ENCODE measurements around the gene GUCY2C. TPM values are rescaled to one million over a fixed set of nuclear protein-coding genes. Genes with fewer than 3 reads are reported as not detected.
"Not testable (repeated sequence)": the region's sequence is repeated elsewhere in the genome, so short reads cannot be mapped to it uniquely, and the experiment has no call there.

Gene GUCY2C
- total RNA-seq, 2 donors from 2014 or later, result not detected

DNA sequence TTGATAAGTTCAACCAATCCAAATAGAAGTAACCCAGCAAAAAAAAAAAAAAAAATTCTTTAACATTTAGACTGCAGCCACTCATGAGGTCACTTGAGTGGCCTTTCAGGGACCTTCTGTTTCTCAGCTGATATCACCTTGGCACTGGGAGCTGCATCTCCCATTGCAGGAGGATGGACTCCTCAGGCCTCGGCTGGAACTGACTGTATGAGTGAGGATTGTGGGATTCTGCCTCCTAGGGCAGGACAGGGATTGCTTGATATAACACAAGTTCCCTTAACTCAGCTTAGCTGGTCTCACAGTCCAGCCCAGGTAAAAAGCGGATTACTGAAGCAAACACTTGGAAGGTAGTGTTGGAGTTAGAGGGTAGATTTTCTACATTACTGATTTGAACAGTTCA lies 3.5 kb upstream of the GUCY2C start:
- Mint-ChIP-seq H3K36me3 (ENCODE audit: insufficient read depth in 2 of 2) (no peaks in the 10 kb centered on the region), H3K9me3 (no peaks in the 10 kb centered on the region), H3K4me1 (ENCODE audit: low read depth) (no peaks in the 10 kb centered on the region), H3K27me3 (ENCODE audit: low read depth) (peaks cover 7% of the 10 kb centered on the region), H3K27ac (no peak overlapping the region), H3K4me3 (no peak overlapping the region)
- no peak for DNase-seq
- no peak for ATAC-seq (replicated peaks in 1 of 2)

DNA sequence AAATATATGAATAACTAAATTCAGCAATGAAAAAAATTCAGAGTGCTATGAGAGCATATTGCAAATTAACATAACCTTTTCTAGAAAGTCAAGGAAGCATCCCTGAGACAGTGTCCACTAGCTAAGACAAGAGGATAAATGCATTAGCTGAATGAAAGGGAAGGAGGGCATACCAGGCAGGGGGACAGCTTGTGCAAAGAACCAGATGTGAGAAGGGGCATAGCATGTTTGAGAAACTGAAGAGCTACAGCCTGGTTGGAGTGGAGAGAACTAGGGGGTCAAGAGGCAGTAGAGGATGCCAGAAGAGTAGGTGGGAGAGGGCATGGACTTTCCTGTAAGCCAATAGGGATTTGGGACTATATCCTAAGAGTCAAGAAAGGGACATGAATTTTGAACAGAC lies 2.2 kb upstream of the GUCY2C start:
- no peaks in the 10 kb centered on the region for H3K9me3 Mint-ChIP-seq
- ATAC-seq (replicated peaks in 1 of 2) (no peak), DNase-seq (no peak)
- H3K27me3 Mint-ChIP-seq (ENCODE audit: low read depth), result peaks cover 11% of the 10 kb centered on the region
- no peak overlapping the region for H3K27ac Mint-ChIP-seq
- H3K4me1 Mint-ChIP-seq (ENCODE audit: low read depth), result no peaks in the 10 kb centered on the region
- H3K36me3 Mint-ChIP-seq (ENCODE audit: insufficient read depth in 2 of 2), result no peaks in the 10 kb centered on the region
- H3K4me3 Mint-ChIP-seq, result no peak overlapping the region

DNA sequence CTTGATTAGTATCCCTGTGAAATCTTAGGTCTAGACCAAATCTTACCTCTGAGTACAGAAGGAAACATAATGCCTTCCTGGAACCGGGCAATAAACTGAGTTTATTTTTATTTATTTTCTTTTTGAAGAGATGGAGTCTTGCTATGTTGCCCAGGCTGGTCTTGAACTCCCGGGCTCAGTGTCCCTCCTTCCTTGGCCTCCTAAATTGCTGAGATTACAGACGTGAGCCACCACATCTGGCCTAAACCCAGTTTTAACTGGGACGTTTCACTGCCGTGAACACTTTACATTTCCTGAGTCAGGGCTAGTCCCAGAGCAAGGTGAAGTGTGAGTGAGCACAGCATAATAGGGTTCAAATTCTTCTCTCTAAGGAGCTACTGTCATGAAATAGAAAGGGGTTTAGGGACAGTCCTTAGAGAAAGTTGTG lies 671 bp downstream of the GUCY2C start:
- no peaks in the 10 kb centered on the region for H3K36me3 Mint-ChIP-seq (ENCODE audit: insufficient read depth in 2 of 2)
- DNase-seq, result no peak
- H3K4me1 Mint-ChIP-seq (ENCODE audit: low read depth), result no peaks in the 10 kb centered on the region
- no peak for ATAC-seq (replicated peaks in 1 of 2)
- peaks cover 20% of the 10 kb centered on the region for H3K27me3 Mint-ChIP-seq (ENCODE audit: low read depth)
- H3K4me3 Mint-ChIP-seq, result no peak overlapping the region
- no peak overlapping the region for H3K27ac Mint-ChIP-seq
- no peaks in the 10 kb centered on the region for H3K9me3 Mint-ChIP-seq

DNA sequence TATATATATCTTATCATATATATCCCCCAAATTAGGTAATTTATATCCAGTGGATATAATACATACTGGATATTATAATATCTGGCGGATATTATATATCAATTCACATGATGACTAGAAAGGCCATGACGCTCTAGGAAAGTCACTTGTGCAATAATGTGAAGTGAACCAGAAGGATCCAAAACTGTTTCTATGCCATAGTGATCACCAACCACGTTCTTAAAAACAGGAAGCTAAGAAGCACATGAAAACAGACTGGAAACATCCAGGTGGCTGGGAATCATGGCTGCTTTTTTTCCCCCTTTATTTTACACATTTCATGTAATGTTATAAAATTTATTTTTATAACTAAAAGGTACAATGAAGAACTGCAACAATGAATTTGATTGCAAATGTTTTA lies 1.4 kb downstream of the GUCY2C start:
- Mint-ChIP-seq H3K36me3 (ENCODE audit: insufficient read depth in 2 of 2) (no peaks in the 10 kb centered on the region), H3K4me1 (ENCODE audit: low read depth) (no peaks in the 10 kb centered on the region), H3K9me3 (no peaks in the 10 kb centered on the region), H3K27me3 (ENCODE audit: low read depth) (peaks cover 20% of the 10 kb centered on the region), H3K4me3 (no peak overlapping the region), H3K27ac (no peak overlapping the region)
- no peak for DNase-seq
- ATAC-seq (replicated peaks in 1 of 2), result no peak

DNA sequence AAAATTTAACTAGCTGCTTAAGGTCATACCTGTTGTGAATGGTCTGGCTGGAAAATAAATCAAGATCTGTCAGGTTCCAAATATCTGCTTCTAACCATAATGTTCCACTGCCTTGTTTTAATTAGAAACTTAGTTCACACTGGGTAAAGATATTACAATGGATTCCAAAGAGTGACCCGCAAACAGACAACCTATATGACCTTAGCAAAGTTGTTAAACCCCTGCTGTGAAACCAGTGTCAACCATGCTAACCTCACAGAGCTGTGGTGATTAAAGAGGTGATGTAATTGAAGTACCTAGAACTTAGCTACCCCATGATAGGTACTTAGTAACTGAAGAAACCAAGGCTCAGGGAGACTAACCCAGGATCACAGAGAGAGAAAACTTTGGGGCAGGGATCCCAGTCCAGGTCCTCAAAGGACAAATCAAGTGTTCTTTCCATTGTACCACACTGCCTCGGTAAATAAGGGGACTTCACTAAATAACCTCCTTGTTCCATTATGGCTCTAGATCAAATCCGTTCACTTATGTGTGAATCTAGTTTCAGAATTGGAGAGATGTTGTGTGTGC lies 2.2 kb downstream of the GUCY2C start:
- Mint-ChIP-seq H3K9me3 (no peaks in the 10 kb centered on the region), H3K4me1 (ENCODE audit: low read depth) (no peaks in the 10 kb centered on the region), H3K36me3 (ENCODE audit: insufficient read depth in 2 of 2) (no peaks in the 10 kb centered on the region), H3K4me3 (no peak overlapping the region), H3K27me3 (ENCODE audit: low read depth) (peaks cover 20% of the 10 kb centered on the region), H3K27ac (no peak overlapping the region)
- no peak for ATAC-seq (replicated peaks in 1 of 2)
- no peak for DNase-seq

DNA sequence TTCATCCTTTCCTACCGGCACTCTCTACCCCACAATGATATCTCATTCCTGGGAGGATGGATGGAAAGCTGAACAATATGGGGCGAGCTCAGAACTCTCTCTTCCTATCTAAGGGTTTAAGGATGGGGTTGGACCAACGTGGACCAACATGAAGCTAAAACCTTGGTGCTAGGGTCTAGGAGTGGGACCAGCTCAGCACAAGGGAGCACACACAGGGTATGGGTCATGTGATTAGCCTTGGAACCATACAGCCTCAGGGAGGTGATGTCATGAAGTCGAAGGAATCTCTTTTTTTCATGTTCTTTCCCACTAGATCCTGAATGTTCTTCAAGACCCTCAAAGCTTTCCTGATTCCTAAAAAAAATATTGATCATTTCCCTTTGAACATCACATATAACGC lies 3.3 kb downstream of the GUCY2C start:
- ATAC-seq (replicated peaks in 1 of 2), result no peak
- Mint-ChIP-seq H3K9me3 (no peaks in the 10 kb centered on the region), H3K27me3 (ENCODE audit: low read depth) (peaks cover 13% of the 10 kb centered on the region), H3K4me3 (no peak overlapping the region), H3K27ac (no peak overlapping the region), H3K36me3 (ENCODE audit: insufficient read depth in 2 of 2) (no peaks in the 10 kb centered on the region), H3K4me1 (ENCODE audit: low read depth) (no peaks in the 10 kb centered on the region)
- DNase-seq, result no peak

DNA sequence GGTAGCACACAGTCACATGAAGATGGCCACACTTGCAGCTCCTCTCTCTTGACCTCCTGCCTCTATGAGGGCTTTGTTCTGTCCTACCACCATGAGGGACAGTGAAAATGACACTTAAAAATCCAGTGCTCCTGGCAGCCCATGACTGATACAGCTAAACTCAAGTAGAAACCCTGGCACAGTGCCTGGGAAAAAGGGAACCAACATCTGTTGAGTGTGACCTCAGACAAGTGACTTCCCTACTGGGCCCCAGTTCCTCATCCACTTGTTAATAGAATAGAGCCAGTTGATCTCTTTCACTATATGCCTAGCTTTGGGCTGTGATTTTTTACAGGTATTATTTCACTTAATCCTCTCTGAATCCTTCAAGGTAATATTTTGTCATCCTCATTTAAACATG lies 4.8 kb downstream of the GUCY2C start:
- no peaks in the 10 kb centered on the region for H3K36me3 Mint-ChIP-seq (ENCODE audit: insufficient read depth in 2 of 2)
- ATAC-seq (replicated peaks in 1 of 2) (no peak), DNase-seq (no peak)

DNA sequence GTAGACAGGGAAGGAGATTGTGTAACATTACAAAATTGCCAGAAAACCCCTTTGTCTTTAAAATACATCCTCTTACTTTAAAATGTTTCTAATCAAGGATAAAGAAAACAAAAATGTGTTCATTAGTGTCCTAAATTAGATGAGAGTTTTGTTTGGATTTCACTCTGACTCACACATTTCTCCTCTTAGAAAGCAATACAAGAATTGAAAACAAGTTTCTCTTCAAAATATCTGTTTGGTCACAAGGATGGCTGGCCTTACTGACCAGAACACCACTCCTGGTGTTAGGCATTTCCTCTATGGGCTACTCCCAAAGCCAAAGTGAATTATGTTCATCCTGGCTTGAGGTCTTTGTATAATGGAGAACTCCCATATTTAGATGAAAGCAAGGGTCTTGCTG lies 6.4 kb downstream of the GUCY2C start:
- Mint-ChIP-seq H3K27ac (no peak overlapping the region), H3K36me3 (ENCODE audit: insufficient read depth in 2 of 2) (no peaks in the 10 kb centered on the region), H3K9me3 (no peaks in the 10 kb centered on the region), H3K4me3 (no peak overlapping the region), H3K27me3 (ENCODE audit: low read depth) (peaks cover 13% of the 10 kb centered on the region), H3K4me1 (ENCODE audit: low read depth) (no peaks in the 10 kb centered on the region)
- no peak for ATAC-seq (replicated peaks in 1 of 2)
- DNase-seq, result no peak

More for the DNA sequence above, 4.8 kb downstream of the GUCY2C start:
- Mint-ChIP-seq H3K27me3 (ENCODE audit: low read depth) (peaks cover 13% of the 10 kb centered on the region), H3K4me1 (ENCODE audit: low read depth) (no peaks in the 10 kb centered on the region), H3K4me3 (no peak overlapping the region), H3K27ac (no peak overlapping the region), H3K9me3 (no peaks in the 10 kb centered on the region)

DNA sequence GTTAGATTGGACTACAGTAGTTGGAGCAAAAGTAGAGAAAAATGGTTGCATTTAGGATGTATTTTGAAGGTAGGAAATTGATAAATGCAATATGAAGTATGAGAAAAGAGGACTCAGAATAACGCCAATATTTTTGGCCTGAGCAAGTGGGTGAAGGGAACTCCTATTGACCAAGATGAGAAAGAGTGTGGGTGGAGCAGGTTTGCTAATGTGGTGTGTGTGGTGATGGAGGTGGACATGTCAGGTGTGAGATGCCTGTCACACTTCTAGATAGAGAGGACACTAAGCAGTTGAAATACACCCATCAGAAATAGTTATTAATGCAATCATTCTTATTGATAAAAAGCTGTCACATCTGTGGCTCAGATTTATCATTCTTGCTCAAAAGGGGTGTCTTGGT lies 7.3 kb downstream of the GUCY2C start:
- no peaks in the 10 kb centered on the region for H3K4me1 Mint-ChIP-seq (ENCODE audit: low read depth)

DNA sequence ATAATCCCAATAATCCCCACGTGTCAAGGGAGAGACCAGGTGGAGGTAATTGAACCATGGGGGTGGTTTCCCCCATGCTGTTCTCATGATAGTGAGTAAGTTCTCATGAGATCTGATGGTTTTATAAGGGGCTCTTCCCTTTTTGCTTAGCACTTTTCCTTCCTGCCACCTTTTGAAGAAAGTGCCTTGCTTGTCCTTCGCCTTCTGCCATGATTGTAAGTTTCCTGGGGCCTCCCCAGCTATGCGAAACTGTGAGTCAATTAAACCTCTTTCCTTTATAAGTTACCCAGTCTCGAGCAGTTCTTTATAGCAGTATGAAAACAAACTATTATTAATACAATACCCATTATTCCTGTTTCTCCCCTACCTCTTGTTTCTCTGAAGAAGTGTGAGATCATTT lies 14.2 kb downstream of the GUCY2C start:
- Mint-ChIP-seq H3K4me1 (ENCODE audit: low read depth) (peaks cover 18% of the 10 kb centered on the region), H3K4me3 (peak overlapping the region in 1 of 2 donors; percentile 18), H3K27ac (peak overlapping the region; percentile 38), H3K27me3 (ENCODE audit: low read depth) (peaks cover 13% of the 10 kb centered on the region)
- not testable (repeated sequence) for H3K36me3 Mint-ChIP-seq (ENCODE audit: insufficient read depth in 2 of 2); ATAC-seq (replicated peaks in 1 of 2); DNase-seq; H3K9me3 Mint-ChIP-seq

More for the DNA sequence above, 7.3 kb downstream of the GUCY2C start:
- no peaks in the 10 kb centered on the region for H3K36me3 Mint-ChIP-seq (ENCODE audit: insufficient read depth in 2 of 2)
- H3K27ac Mint-ChIP-seq, result no peak overlapping the region
- H3K27me3 Mint-ChIP-seq (ENCODE audit: low read depth), result peaks cover 13% of the 10 kb centered on the region
- no peak for DNase-seq
- no peaks in the 10 kb centered on the region for H3K9me3 Mint-ChIP-seq
- no peak overlapping the region for H3K4me3 Mint-ChIP-seq
- ATAC-seq (replicated peaks in 1 of 2), result no peak

DNA sequence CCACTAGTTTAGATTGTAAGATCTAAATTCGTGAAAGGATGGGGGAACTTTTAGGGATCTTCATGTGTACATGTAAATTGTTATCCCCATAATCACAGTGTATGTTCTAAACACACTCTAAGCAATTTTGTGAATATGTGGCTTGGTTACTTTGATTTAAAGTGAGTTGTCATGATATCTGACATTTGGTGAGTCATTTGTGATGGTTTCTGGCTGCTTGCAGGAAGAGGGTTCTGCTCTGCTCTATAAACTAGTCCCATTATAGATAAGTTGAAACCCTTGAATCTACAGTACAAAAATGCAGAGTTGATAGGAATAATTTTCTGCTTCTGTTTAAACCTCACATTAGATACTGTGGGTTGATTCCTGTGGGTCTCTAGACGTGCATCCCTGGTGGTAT lies 14.8 kb downstream of the GUCY2C start:
- DNase-seq (no peak), ATAC-seq (replicated peaks in 1 of 2) (peak in 1 of 2 donors; percentile 51)
- Mint-ChIP-seq H3K9me3 (no peaks in the 10 kb centered on the region), H3K36me3 (ENCODE audit: insufficient read depth in 2 of 2) (no peaks in the 10 kb centered on the region), H3K27me3 (ENCODE audit: low read depth) (peaks cover 13% of the 10 kb centered on the region), H3K4me3 (no peak overlapping the region), H3K4me1 (ENCODE audit: low read depth) (peaks cover 18% of the 10 kb centered on the region), H3K27ac (no peak overlapping the region)

DNA sequence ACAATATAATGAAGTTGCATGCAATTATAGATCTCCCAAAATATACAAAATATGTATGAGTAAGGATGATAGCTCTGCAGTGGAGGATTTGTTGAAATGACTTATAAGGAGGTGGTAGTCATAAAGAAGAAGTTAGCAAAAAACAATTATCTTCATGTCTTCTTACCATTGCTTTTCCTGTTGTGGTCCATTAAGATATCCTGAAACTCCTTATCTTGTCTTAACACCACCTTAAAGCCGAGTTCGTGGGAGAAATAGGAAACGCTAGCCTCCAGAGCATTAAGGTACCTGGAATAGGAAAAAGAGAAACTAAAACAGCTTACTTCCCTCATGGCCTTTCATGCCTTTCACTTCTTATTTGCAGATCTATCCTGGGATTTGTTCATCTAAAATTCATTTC lies 15.2 kb downstream of the GUCY2C start:
- Mint-ChIP-seq H3K4me3 (no peak overlapping the region), H3K36me3 (ENCODE audit: insufficient read depth in 2 of 2) (no peaks in the 10 kb centered on the region), H3K27ac (no peak overlapping the region), H3K9me3 (no peaks in the 10 kb centered on the region), H3K4me1 (ENCODE audit: low read depth) (peaks cover 18% of the 10 kb centered on the region), H3K27me3 (ENCODE audit: low read depth) (peaks cover 13% of the 10 kb centered on the region)
- DNase-seq (no peak), ATAC-seq (replicated peaks in 1 of 2) (no peak)

DNA sequence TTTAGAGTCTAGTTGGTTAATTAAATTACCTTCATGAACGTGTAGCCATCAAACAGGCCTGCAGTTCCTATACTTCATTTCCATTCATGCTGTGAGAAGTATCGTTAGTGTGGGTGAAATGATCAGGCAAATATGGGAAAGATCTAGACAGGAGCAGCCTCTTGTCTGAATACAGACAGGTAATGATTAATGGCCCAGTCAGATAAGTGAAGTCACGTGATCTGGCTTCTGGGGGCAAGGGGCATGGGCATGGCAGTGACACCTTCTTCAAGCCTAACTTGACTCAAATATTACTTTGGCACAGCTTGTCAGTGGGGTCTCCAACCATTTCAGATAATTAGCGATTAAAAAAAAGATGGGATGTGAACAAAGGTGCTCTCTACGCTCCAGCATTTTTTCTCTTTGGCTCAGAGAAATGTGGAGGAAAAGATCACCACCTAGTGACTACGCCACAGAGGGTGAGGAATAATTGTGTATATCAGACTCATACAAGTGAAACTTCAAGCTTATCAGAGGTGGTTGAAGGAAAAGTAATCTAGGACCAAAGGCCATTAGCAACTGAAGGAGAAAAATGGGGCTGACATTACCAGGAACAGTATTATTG lies 17.8 kb downstream of the GUCY2C start:
- no peak overlapping the region for H3K4me3 Mint-ChIP-seq
- ATAC-seq (replicated peaks in 1 of 2) (no peak), DNase-seq (no peak)
- H3K27me3 Mint-ChIP-seq (ENCODE audit: low read depth), result peaks cover 13% of the 10 kb centered on the region
- no peaks in the 10 kb centered on the region for H3K9me3 Mint-ChIP-seq
- peaks cover 18% of the 10 kb centered on the region for H3K4me1 Mint-ChIP-seq (ENCODE audit: low read depth)
- no peaks in the 10 kb centered on the region for H3K36me3 Mint-ChIP-seq (ENCODE audit: insufficient read depth in 2 of 2)
- H3K27ac Mint-ChIP-seq, result no peak overlapping the region

DNA sequence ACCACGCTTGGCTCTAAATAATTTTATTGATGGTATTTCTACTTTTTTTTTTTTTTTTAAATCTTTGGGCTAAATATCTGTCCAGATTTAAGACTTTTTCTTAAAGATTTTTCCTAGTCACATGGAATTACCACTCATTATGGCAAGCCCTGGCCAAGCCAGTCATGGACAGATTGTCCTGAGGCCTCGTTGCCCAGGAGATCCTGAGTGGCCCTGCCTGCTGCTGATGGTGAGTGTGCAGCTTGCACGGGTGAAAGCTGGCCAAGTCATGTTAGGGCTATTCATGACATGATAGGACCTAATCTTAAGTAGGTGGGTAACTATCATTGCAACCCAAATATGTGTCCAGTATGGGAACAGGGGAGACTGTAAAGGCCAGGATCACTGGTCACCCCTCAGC lies 27.8 kb downstream of the GUCY2C start:
- H3K27ac Mint-ChIP-seq, result no peak overlapping the region
- no peaks in the 10 kb centered on the region for H3K27me3 Mint-ChIP-seq (ENCODE audit: low read depth)
- H3K36me3 Mint-ChIP-seq (ENCODE audit: insufficient read depth in 2 of 2), result peaks cover 0 to 1% of the 10 kb centered on the region in 2 donors
- no peak for ATAC-seq (replicated peaks in 1 of 2)
- peaks cover 0 to 4% of the 10 kb centered on the region in 2 donors for H3K9me3 Mint-ChIP-seq
- H3K4me1 Mint-ChIP-seq (ENCODE audit: low read depth), result peaks cover 16% of the 10 kb centered on the region
- DNase-seq, result no peak
- no peak overlapping the region for H3K4me3 Mint-ChIP-seq
